Spinal cord (tissue), 10 donors: Measurements from ENCODE around the gene TRAPPC8. TPM values are rescaled to one million over a fixed set of nuclear protein-coding genes. Genes with fewer than 3 reads are reported as not detected.

ENCODE experiments used
- DNase-seq, 6 donors: peaks; one replicate each; pipeline versions ENCODE4 v3.0.0 to v3.0.0-alpha.2; 2013 to 2015; ENCODE audit warnings: low spot score in 6 of 6, low read depth in 4 of 6
- H3K27ac ChIP-seq: one replicate; pipeline ENCODE4 v1.5.1; 2013; ENCODE audit warnings: low read depth, low read length, control low read depth
- H3K27me3 ChIP-seq: one replicate; pipeline ENCODE4 v1.6.1; 2013; ENCODE audit warnings: low read length; ENCODE audit not compliant: control insufficient read depth, insufficient read depth
- H3K36me3 ChIP-seq: one replicate; pipeline ENCODE4 v1.6.1; 2013; ENCODE audit warnings: low read length; ENCODE audit not compliant: control insufficient read depth, insufficient read depth
- H3K4me1 ChIP-seq: one replicate; pipeline ENCODE4 v1.6.1; 2013; ENCODE audit warnings: low read length; ENCODE audit not compliant: control insufficient read depth, insufficient read depth
- H3K4me3 ChIP-seq: one replicate; pipeline ENCODE4 v1.5.1; 2013; ENCODE audit warnings: low read depth, low read length, control low read depth
- H3K9me3 ChIP-seq: one replicate; pipeline ENCODE4 v1.6.1; 2013; ENCODE audit warnings: low read length; ENCODE audit not compliant: control insufficient read depth, insufficient read depth
- WGBS: methylation state at CpG from one replicate; pipeline ENCODE4 v1.1.5; 2013; ENCODE audit warnings: missing lambda C conversion rate; ENCODE audit not compliant: insufficient coverage; 5-methylcytosine and 5-hydroxymethylcytosine counted together
- polyA plus RNA-seq, 2 donors: library from polyadenylated mRNA; unstranded; fragments of 120-200 nt; gene quantifications; one replicate each; pipeline ENCODE4 v1.2.1, GENCODE V29; 2013; ENCODE audit not compliant: insufficient read length in 2 of 2
- total RNA-seq, 2 donors: library from RNA; depleted of rRNA in 1 of 2; stranded (reverse); fragments of 120-200 nt in 1 of 2; fragments of >200 nt in 1 of 2; gene quantifications; one replicate each; pipeline versions ENCODE4 v1.2.3 to v1.2.4, GENCODE V29; 2013 to 2014
- donor health status: healthy.

The TRAPPC8 gene
- total and polyA plus RNA-seq, 4 donors, result 44.9 to 109 (median 52.9) TPM

- no peaks in the 10 kb centered on the region for H3K27me3 ChIP-seq
- H3K27ac ChIP-seq, result no peak overlapping the region
- no peak overlapping the region for H3K4me3 ChIP-seq
- 100% methylated on average over 3 of the region's 4 CpGs for WGBS
- H3K4me1 ChIP-seq, result no peaks in the 10 kb centered on the region
- H3K9me3 ChIP-seq, result peaks cover 3% of the 10 kb centered on the region
- peaks cover 19% of the 10 kb centered on the region for H3K36me3 ChIP-seq
- no peak for DNase-seq
These were observed 64.6 kb downstream of the TRAPPC8 start for GRCh38 chr18:31878358-31878757.

GRCh38 chr18:31877900-31878299 lies 65.0 kb downstream of the TRAPPC8 start:
- no peak overlapping the region for H3K27ac ChIP-seq
- no peak overlapping the region for H3K4me3 ChIP-seq
- H3K27me3 ChIP-seq, result no peaks in the 10 kb centered on the region
- H3K9me3 ChIP-seq, result peaks cover 3% of the 10 kb centered on the region
- peaks cover 21% of the 10 kb centered on the region for H3K36me3 ChIP-seq
- WGBS, result 85% methylated on average over 2 of the region's 5 CpGs
- no peaks in the 10 kb centered on the region for H3K4me1 ChIP-seq
- no peak for DNase-seq

GRCh38 chr18:31876707-31877106 lies 66.2 kb downstream of the TRAPPC8 start:
- Histone ChIP-seq H3K4me1 (no peaks in the 10 kb centered on the region), H3K9me3 (peaks cover 3% of the 10 kb centered on the region), H3K27me3 (no peaks in the 10 kb centered on the region), H3K27ac (no peak overlapping the region), H3K36me3 (peaks cover 23% of the 10 kb centered on the region), H3K4me3 (no peak overlapping the region)
- no peak for DNase-seq
- 92% methylated on average over 4 of the region's 4 CpGs for WGBS

GRCh38 chr18:31875301-31875700 lies 67.6 kb downstream of the TRAPPC8 start:
- no peak overlapping the region for H3K27ac ChIP-seq
- no peaks in the 10 kb centered on the region for H3K4me1 ChIP-seq
- H3K4me3 ChIP-seq, result no peak overlapping the region
- H3K27me3 ChIP-seq, result no peaks in the 10 kb centered on the region
- DNase-seq, result no peak
- H3K36me3 ChIP-seq, result peaks cover 23% of the 10 kb centered on the region
- WGBS, result 82% methylated on average over 2 of the region's 2 CpGs
- no peaks in the 10 kb centered on the region for H3K9me3 ChIP-seq

- no peaks in the 10 kb centered on the region for H3K9me3 ChIP-seq
- no peak for DNase-seq
- H3K4me1 ChIP-seq, result no peaks in the 10 kb centered on the region
- no peaks in the 10 kb centered on the region for H3K27me3 ChIP-seq
- no peak overlapping the region for H3K27ac ChIP-seq
- no CpG with 5 or more reads among the region's 1 CpG for WGBS
- no peak overlapping the region for H3K4me3 ChIP-seq
- H3K36me3 ChIP-seq, result peaks cover 12% of the 10 kb centered on the region
These were observed 79.8 kb downstream of the TRAPPC8 start for GRCh38 chr18:31863103-31863502.

- no peak overlapping the region for H3K27ac ChIP-seq
- no peak for DNase-seq
- no peaks in the 10 kb centered on the region for H3K4me1 ChIP-seq
- no peak overlapping the region for H3K4me3 ChIP-seq
- H3K9me3 ChIP-seq, result no peaks in the 10 kb centered on the region
- peaks cover 16% of the 10 kb centered on the region for H3K36me3 ChIP-seq
- H3K27me3 ChIP-seq, result no peaks in the 10 kb centered on the region
These were observed 82.4 kb downstream of the TRAPPC8 start for GRCh38 chr18:31860488-31860887.

GRCh38 chr18:31857526-31858106 lies 85.3 kb downstream of the TRAPPC8 start:
- no peak for DNase-seq
- Histone ChIP-seq H3K4me1 (no peaks in the 10 kb centered on the region), H3K4me3 (no peak overlapping the region), H3K36me3 (peaks cover 19% of the 10 kb centered on the region), H3K9me3 (no peaks in the 10 kb centered on the region), H3K27ac (no peak overlapping the region), H3K27me3 (no peaks in the 10 kb centered on the region)
- WGBS, result 88% methylated on average over 2 of the region's 6 CpGs

- Histone ChIP-seq H3K4me1 (no peaks in the 10 kb centered on the region), H3K4me3 (no peak overlapping the region), H3K27me3 (no peaks in the 10 kb centered on the region), H3K9me3 (no peaks in the 10 kb centered on the region), H3K36me3 (peaks cover 17% of the 10 kb centered on the region), H3K27ac (no peak overlapping the region)
- no peak for DNase-seq
- no CpG with 5 or more reads among the region's 1 CpG for WGBS
These were observed 92.1 kb downstream of the TRAPPC8 start for GRCh38 chr18:31850844-31851243.

GRCh38 chr18:31840499-31840898 lies 102.4 kb downstream of the TRAPPC8 start:
- peaks cover 6% of the 10 kb centered on the region for H3K36me3 ChIP-seq
- H3K9me3 ChIP-seq, result no peaks in the 10 kb centered on the region
- H3K4me1 ChIP-seq, result no peaks in the 10 kb centered on the region
- no peak overlapping the region for H3K27ac ChIP-seq
- H3K4me3 ChIP-seq, result no peak overlapping the region
- H3K27me3 ChIP-seq, result no peaks in the 10 kb centered on the region
- WGBS, result no CpG with 5 or more reads among the region's 2 CpGs
- no peak for DNase-seq

- Histone ChIP-seq H3K9me3 (no peaks in the 10 kb centered on the region), H3K4me1 (no peaks in the 10 kb centered on the region), H3K27me3 (no peaks in the 10 kb centered on the region), H3K4me3 (no peak overlapping the region), H3K36me3 (peaks cover 10% of the 10 kb centered on the region), H3K27ac (no peak overlapping the region)
- DNase-seq, result no peak
- WGBS, result 96% methylated on average over 3 of the region's 3 CpGs
These were observed 105.0 kb downstream of the TRAPPC8 start for GRCh38 chr18:31837879-31838278.
